ENCODE results near the gene STIM1.

Gene STIM1

DNA sequence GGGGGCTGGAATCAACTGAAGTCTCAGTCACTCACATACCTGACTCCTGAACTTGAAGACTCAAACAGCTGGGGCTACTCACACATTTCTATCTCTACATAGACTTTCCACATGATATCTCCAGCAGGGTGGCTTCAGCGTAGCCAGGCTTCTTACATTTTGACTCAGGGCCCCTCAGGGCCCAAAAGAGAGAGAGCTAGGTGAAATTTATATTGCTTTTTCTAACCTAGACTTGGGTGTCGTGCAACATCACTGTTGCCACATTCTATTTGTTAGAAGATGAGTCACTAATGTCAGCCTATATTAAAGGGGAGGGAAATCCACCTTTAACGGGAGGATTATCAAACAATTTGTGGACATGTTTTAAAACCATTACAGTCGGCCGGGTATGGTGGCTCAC, 167.2 kb downstream of the STIM1 start (continued):
- no peak for TF ChIP-seq ESRRG (CRISPR knock-in tag; IDR thresholded peaks at IDR 0.05)

DNA sequence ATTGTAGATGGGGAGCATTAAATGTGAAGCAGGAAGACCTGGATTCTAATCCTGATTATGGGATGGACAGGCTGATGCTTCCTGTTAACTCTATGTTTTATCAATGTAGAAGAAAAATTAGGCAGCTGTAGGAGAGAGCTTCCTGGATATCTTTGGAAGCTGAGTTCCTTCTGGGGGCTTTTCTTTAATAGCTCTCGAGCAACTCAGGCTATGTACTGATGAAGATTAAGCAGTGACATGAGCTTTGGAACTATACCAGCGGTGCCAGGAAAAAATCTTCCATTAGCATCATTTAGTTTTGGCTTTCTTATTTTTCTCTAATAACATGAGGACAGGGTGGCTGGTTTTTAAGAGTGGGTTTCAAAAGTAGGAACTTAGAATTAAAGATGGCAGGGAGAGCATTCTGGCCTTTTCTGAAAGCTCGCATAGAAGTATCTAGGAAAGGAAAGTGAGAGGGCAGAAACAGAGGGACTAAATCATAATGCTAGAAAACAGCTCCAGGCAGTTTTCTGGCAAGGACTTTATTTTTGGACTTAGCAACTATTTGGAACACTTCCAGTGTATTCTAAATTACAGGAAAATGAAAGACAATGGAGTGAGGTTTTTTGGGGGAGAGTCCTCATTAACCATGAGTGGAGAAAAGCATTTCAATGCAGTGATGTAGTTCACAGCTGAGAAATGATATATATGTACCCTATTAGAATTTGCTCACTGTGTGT, 169.9 kb downstream of the STIM1 start:
- peak; percentile 89 for ATAC-seq
- TF ChIP-seq ZNF70 (CRISPR knock-in tag; IDR thresholded peaks at IDR 0.05) (no peak), TOX (CRISPR knock-in tag; IDR thresholded peaks at IDR 0.05; ENCODE audit: borderline replicate concordance) (no peak), TCF4 (CRISPR knock-in tag; IDR thresholded peaks at IDR 0.05; ENCODE audit: borderline replicate concordance) (no peak), SNAI2 (CRISPR knock-in tag; IDR thresholded peaks at IDR 0.05) (no peak; the same call in 1 of the 2 replicates), BACH2 (CRISPR knock-in tag; IDR thresholded peaks at IDR 0.05; ENCODE audit: borderline replicate concordance) (no peak), PPARA (CRISPR knock-in tag; IDR thresholded peaks at IDR 0.05; ENCODE audit: borderline replicate concordance) (no peak), ZFP30 (CRISPR knock-in tag; IDR thresholded peaks at IDR 0.05) (no peak), CSDC2 (CRISPR knock-in tag; IDR thresholded peaks at IDR 0.05) (no peak), OSR1 (CRISPR knock-in tag; IDR thresholded peaks at IDR 0.05) (no peak), ZNF565 (CRISPR knock-in tag; conservative IDR thresholded peaks at IDR 0.05; ENCODE audit: low read depth) (no peak), ZFP3 (CRISPR knock-in tag; IDR thresholded peaks at IDR 0.05) (no peak), RARB (CRISPR knock-in tag; IDR thresholded peaks at IDR 0.05) (no peak), ESRRG (CRISPR knock-in tag; IDR thresholded peaks at IDR 0.05) (no peak), GLIS3 (CRISPR knock-in tag; IDR thresholded peaks at IDR 0.05) (no peak)
- TF ChIP-seq, protein P1, sequence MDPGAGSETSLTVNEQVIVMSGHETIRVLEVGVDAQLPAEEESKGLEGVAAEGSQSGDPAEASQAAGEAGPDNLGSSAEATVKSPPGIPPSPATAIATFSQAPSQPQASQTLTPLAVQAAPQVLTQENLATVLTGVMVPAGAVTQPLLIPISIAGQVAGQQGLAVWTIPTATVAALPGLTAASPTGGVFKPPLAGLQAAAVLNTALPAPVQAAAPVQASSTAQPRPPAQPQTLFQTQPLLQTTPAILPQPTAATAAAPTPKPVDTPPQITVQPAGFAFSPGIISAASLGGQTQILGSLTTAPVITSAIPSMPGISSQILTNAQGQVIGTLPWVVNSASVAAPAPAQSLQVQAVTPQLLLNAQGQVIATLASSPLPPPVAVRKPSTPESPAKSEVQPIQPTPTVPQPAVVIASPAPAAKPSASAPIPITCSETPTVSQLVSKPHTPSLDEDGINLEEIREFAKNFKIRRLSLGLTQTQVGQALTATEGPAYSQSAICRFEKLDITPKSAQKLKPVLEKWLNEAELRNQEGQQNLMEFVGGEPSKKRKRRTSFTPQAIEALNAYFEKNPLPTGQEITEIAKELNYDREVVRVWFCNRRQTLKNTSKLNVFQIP (CRISPR knock-in tag; IDR thresholded peaks at IDR 0.05; ENCODE audit: borderline replicate concordance, low read depth): no peak
- TF ChIP-seq, protein P2, sequence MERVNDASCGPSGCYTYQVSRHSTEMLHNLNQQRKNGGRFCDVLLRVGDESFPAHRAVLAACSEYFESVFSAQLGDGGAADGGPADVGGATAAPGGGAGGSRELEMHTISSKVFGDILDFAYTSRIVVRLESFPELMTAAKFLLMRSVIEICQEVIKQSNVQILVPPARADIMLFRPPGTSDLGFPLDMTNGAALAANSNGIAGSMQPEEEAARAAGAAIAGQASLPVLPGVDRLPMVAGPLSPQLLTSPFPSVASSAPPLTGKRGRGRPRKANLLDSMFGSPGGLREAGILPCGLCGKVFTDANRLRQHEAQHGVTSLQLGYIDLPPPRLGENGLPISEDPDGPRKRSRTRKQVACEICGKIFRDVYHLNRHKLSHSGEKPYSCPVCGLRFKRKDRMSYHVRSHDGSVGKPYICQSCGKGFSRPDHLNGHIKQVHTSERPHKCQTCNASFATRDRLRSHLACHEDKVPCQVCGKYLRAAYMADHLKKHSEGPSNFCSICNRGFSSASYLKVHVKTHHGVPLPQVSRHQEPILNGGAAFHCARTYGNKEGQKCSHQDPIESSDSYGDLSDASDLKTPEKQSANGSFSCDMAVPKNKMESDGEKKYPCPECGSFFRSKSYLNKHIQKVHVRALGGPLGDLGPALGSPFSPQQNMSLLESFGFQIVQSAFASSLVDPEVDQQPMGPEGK (CRISPR knock-in tag; IDR thresholded peaks at IDR 0.05; ENCODE audit: borderline replicate concordance): no peak

DNA sequence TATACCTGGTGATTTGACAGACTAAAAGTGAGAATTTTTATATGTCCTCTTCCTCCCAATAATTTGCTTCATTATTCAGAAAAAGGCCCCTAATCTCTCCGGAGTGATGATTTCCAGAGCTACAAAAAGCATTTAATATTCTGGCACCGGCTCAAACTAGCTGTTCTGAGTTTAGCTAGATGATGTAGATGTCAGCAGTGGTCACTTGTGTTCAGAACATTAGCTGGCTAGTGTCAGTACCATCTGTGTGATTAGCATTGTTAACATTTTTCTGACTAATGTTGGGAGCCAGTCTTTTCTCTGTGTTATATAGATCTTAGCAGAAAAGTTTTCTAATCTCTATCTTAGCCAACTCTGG, 170.5 kb downstream of the STIM1 start:
- peak; percentile 86 for ATAC-seq
- peak; percentile 87 for TF ChIP-seq ISL1 (CRISPR knock-in tag; IDR thresholded peaks at IDR 0.05)
- no peak for TF ChIP-seq ZNF70 (CRISPR knock-in tag; IDR thresholded peaks at IDR 0.05)
- TF ChIP-seq OSR1 (CRISPR knock-in tag; IDR thresholded peaks at IDR 0.05): no peak
- no peak for TF ChIP-seq TOX (CRISPR knock-in tag; IDR thresholded peaks at IDR 0.05; ENCODE audit: borderline replicate concordance)
- TF ChIP-seq ZNF8 (CRISPR knock-in tag; IDR thresholded peaks at IDR 0.05): no peak
- TF ChIP-seq BACH2 (CRISPR knock-in tag; IDR thresholded peaks at IDR 0.05; ENCODE audit: borderline replicate concordance): no peak
- TF ChIP-seq CSDC2 (CRISPR knock-in tag; IDR thresholded peaks at IDR 0.05): no peak
- TF ChIP-seq, protein P3, sequence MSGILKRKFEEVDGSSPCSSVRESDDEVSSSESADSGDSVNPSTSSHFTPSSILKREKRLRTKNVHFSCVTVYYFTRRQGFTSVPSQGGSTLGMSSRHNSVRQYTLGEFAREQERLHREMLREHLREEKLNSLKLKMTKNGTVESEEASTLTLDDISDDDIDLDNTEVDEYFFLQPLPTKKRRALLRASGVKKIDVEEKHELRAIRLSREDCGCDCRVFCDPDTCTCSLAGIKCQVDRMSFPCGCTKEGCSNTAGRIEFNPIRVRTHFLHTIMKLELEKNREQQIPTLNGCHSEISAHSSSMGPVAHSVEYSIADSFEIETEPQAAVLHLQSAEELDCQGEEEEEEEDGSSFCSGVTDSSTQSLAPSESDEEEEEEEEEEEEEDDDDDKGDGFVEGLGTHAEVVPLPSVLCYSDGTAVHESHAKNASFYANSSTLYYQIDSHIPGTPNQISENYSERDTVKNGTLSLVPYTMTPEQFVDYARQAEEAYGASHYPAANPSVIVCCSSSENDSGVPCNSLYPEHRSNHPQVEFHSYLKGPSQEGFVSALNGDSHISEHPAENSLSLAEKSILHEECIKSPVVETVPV (CRISPR knock-in tag; IDR thresholded peaks at IDR 0.05): no peak
- TF ChIP-seq GLIS3 (CRISPR knock-in tag; IDR thresholded peaks at IDR 0.05): 0 out of 2 replicates have a peak, but pooled peaks have one; percentile 39
- TF ChIP-seq PPARA (CRISPR knock-in tag; IDR thresholded peaks at IDR 0.05; ENCODE audit: borderline replicate concordance): no peak
- TF ChIP-seq ZNF565 (CRISPR knock-in tag; conservative IDR thresholded peaks at IDR 0.05; ENCODE audit: low read depth): no peak
- TF ChIP-seq TCF4 (CRISPR knock-in tag; IDR thresholded peaks at IDR 0.05; ENCODE audit: borderline replicate concordance): peak; percentile 87
- TF ChIP-seq, protein P4, sequence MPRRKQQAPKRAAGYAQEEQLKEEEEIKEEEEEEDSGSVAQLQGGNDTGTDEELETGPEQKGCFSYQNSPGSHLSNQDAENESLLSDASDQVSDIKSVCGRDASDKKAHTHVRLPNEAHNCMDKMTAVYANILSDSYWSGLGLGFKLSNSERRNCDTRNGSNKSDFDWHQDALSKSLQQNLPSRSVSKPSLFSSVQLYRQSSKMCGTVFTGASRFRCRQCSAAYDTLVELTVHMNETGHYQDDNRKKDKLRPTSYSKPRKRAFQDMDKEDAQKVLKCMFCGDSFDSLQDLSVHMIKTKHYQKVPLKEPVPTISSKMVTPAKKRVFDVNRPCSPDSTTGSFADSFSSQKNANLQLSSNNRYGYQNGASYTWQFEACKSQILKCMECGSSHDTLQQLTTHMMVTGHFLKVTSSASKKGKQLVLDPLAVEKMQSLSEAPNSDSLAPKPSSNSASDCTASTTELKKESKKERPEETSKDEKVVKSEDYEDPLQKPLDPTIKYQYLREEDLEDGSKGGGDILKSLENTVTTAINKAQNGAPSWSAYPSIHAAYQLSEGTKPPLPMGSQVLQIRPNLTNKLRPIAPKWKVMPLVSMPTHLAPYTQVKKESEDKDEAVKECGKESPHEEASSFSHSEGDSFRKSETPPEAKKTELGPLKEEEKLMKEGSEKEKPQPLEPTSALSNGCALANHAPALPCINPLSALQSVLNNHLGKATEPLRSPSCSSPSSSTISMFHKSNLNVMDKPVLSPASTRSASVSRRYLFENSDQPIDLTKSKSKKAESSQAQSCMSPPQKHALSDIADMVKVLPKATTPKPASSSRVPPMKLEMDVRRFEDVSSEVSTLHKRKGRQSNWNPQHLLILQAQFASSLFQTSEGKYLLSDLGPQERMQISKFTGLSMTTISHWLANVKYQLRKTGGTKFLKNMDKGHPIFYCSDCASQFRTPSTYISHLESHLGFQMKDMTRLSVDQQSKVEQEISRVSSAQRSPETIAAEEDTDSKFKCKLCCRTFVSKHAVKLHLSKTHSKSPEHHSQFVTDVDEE (CRISPR knock-in tag; IDR thresholded peaks at IDR 0.05): peak; percentile 74; the same call in 1 of the 2 replicates

All from SK-N-SH treated with all-trans-retinoic acid at 6 μM for 48 hours (cell line).